BE2C (cell line): ENCODE data around the gene TTF2.

ENCODE experiments used
- DNase-seq: peaks from one replicate; pipeline ENCODE4 v3.0.0-alpha.2; 2020
- H3K27me3 ChIP-seq: fragments of 250-450 bp; sonication (Bioruptor Pico); 2 replicates; pipeline ENCODE4 v1.5.1; 2020; ENCODE audit warnings: mild to moderate bottlenecking
- H3K36me3 ChIP-seq: fragments of 250-450 bp; sonication (Bioruptor Pico); 2 replicates; pipeline ENCODE4 v1.5.1; 2020; ENCODE audit warnings: mild to moderate bottlenecking
- H3K4me1 ChIP-seq: fragments of 250-450 bp; sonication (Bioruptor Pico); 2 replicates; pipeline ENCODE4 v1.5.1; 2020
- H3K4me3 ChIP-seq: 2 replicates; pipeline ENCODE4 v1.5.1; 2011; ENCODE audit warnings: low read depth, low read length
- H3K9me3 ChIP-seq: fragments of 250-450 bp; sonication (Bioruptor Pico); 2 replicates; pipeline ENCODE4 v1.5.1; 2020
- TF ChIP-seq, protein P1 (sequence below): IDR thresholded peaks from 2 replicates; pipeline ENCODE4 v1.5.1; 2012; ENCODE audit warnings: mild to moderate bottlenecking, low read depth, low read length

The TTF2 gene

DNA sequence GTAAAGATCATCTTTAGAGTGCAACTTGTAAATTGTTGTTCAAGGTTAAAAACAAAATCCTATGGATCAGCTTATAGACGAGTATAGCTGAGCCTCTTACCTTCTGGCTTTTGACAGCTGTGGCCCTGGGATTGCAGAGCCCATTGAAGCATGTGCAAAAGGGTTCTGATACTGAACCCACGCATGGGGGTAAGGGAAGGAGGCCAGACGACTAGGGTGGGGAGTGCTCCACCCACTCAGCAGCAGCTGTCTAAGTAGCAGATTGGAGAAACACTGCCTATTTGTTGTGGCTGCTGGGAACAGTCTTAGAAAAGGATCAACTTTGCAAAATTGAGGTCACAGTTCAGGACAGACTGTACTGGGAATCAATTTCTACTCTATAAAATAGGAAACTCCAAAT is 42.5 kb upstream of the TTF2 start:
- H3K4me3 ChIP-seq: no peak overlapping the region
- TF ChIP-seq, protein P1, sequence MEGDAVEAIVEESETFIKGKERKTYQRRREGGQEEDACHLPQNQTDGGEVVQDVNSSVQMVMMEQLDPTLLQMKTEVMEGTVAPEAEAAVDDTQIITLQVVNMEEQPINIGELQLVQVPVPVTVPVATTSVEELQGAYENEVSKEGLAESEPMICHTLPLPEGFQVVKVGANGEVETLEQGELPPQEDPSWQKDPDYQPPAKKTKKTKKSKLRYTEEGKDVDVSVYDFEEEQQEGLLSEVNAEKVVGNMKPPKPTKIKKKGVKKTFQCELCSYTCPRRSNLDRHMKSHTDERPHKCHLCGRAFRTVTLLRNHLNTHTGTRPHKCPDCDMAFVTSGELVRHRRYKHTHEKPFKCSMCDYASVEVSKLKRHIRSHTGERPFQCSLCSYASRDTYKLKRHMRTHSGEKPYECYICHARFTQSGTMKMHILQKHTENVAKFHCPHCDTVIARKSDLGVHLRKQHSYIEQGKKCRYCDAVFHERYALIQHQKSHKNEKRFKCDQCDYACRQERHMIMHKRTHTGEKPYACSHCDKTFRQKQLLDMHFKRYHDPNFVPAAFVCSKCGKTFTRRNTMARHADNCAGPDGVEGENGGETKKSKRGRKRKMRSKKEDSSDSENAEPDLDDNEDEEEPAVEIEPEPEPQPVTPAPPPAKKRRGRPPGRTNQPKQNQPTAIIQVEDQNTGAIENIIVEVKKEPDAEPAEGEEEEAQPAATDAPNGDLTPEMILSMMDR: no peak
- DNase-seq: no peak
- no peaks in the 10 kb centered on the region for H3K27me3 ChIP-seq
- no peaks in the 10 kb centered on the region for H3K4me1 ChIP-seq
- H3K9me3 ChIP-seq: no peaks in the 10 kb centered on the region
- H3K36me3 ChIP-seq: no peaks in the 10 kb centered on the region

DNA sequence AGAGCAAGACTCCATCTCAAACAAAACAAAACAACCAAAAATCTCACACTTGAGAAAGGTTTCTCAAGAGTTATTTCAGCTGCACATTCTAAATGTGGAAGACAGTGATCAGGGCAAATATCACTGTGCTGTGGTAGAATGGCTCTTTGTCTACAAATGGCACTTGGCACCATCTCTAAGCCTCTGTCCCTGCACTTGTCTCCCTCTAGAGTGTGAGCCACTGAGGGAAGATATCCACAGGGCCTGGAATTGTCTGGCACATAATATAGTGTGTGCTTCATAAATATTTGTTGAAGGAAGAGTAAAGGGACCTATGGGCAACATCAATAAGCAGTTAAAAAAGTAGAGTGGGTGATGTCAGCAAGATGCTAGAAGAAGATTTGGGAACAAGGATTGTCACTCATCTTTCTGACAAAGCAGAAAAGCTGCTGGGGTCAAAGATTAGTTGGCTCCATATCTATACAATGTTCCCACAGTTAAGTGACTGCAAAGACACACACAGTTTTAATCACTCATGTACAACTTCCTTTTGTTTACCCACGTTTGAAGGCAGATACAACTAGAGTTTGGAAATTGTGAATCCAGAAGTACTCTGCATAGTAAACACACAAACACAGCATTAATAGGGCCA is 39.5 kb upstream of the TTF2 start:
- H3K4me3 ChIP-seq: no peak overlapping the region
- no peak for DNase-seq
- no peaks in the 10 kb centered on the region for H3K4me1 ChIP-seq
- no peaks in the 10 kb centered on the region for H3K36me3 ChIP-seq
- TF ChIP-seq, protein P1: no peak
- H3K9me3 ChIP-seq: no peaks in the 10 kb centered on the region
- no peaks in the 10 kb centered on the region for H3K27me3 ChIP-seq

DNA sequence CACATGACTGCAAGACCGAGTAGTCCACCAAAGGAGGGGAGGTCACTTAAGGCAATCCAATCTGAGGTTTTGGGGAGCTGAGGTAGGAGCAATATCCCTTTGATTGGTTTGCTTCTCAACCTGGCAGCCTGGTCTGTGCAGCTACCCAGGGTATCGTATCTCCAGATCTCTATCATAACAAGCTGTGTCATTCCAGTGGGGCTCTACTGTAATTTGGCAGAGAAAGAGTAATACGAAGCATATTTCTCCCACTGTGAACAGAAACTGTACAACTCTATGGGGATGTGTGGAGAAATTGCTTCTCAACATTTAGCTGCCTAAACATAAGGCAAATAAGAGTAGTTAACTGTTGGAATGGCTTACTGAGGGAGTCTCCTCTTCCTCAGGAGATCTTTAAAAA is 38.0 kb upstream of the TTF2 start:
- Histone ChIP-seq H3K4me1 (no peaks in the 10 kb centered on the region), H3K36me3 (no peaks in the 10 kb centered on the region), H3K4me3 (no peak overlapping the region), H3K27me3 (no peaks in the 10 kb centered on the region), H3K9me3 (no peaks in the 10 kb centered on the region)
- no peak for DNase-seq
- TF ChIP-seq, protein P1: no peak

DNA sequence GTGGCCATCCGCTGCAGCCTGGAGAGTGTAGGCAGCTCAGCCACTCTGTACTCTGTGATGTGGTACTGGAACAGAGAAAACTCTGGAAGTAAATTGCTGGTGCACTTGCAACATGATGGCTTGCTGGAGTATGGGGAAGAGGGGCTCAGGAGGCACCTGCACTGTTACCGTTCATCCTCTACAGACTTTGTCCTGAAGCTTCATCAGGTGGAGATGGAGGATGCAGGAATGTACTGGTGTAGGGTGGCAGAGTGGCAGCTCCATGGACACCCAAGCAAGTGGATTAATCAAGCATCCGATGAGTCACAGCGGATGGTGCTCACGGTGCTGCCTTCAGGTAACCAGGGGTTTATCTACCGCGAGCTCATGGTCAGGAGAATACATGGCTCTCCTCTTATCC is 34.6 kb upstream of the TTF2 start:
- H3K9me3 ChIP-seq: no peaks in the 10 kb centered on the region
- no peaks in the 10 kb centered on the region for H3K27me3 ChIP-seq
- H3K4me1 ChIP-seq: no peaks in the 10 kb centered on the region
- H3K36me3 ChIP-seq: no peaks in the 10 kb centered on the region
- no peak overlapping the region for H3K4me3 ChIP-seq
- TF ChIP-seq, protein P1: no peak
- no peak for DNase-seq

DNA sequence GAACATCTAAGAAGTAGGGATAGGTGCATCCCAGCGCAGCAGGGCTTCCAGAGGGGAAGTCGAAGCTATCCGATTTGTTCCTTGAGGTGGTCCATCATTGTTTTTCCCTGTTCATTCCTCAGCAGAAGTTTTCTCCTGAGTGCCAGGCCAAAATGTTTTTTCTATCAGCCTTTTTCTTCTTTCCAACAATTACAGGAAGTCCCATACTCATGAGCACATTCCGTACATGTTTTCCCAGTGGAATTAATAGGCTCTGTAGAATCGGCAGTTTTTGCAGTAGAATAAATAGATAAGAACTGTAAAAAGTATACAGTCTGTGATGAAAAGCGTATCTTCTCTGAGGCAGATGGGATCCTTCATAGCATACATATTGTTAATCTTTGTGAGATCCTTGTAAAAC is 33.8 kb upstream of the TTF2 start:
- Histone ChIP-seq H3K4me3 (no peak overlapping the region), H3K9me3 (no peaks in the 10 kb centered on the region), H3K27me3 (no peaks in the 10 kb centered on the region), H3K4me1 (no peaks in the 10 kb centered on the region), H3K36me3 (no peaks in the 10 kb centered on the region)
- DNase-seq: no peak
- TF ChIP-seq, protein P1: no peak

DNA sequence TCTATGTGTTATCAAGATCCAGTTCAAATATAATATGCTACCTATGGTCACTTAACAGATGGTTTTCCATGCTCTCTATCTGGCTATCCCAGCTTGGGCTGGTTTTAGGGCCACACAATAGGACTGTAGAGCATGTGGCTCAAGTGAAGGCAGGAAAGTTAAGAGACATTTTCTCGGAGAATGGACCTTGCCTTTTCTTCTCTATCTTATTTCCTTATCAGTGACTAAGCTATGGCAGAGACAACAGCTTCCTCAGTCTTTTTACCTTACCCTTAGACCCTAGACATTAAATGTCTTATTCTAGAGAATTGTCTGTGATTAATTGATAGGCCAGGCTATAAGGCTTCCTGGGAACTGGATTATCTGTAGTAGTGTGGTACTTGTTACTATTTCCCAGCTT is 30.4 kb upstream of the TTF2 start:
- TF ChIP-seq, protein P1: no peak
- H3K36me3 ChIP-seq: no peaks in the 10 kb centered on the region
- no peak for DNase-seq
- H3K4me3 ChIP-seq: no peak overlapping the region
- no peaks in the 10 kb centered on the region for H3K27me3 ChIP-seq
- H3K4me1 ChIP-seq: no peaks in the 10 kb centered on the region
- H3K9me3 ChIP-seq: no peaks in the 10 kb centered on the region
